ENCODE results near the gene LEKR1.

- TF ChIP-seq CTCF (IDR thresholded peaks at IDR 0.05; ENCODE audit: borderline replicate concordance, extremely low read depth, low read length, poor library complexity, severe bottlenecking): no peak
- no peak for TF ChIP-seq EZH2 (IDR thresholded peaks at IDR 0.05; ENCODE audit: borderline replicate concordance, low read depth, low read length, severe bottlenecking)
These were observed 4.9 kb downstream of the LEKR1 start for GRCh38 chr3:156831006-156831405.

Measured in DND-41 (cell line).